DMS79 treated with DMSO at 0.1 percent for 48 hours (cell line): ENCODE results near the gene COG1.

Experiments used
- DNase-seq: peaks from one replicate; lab custom pipeline; 2025; lab: John Stamatoyannopoulos, UW

Gene COG1

DNA sequence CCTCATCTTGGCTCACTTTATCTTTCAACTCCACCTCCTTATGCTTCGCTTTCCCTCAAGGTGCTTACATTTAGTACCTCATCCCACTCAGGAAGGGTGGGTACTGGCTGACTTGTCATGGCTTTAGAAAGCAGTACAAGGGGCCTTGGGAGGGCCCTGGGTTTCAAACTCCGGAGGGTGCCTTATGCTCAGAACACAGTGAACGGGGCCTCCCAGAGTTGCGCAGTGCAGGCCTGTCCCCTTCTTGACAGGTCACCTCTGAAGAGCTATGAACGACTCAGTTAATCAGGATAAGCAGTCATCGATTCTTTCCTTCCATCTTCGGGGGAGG, 6.0 kb downstream of the COG1 start:
- DNase-seq: no peak

DNA sequence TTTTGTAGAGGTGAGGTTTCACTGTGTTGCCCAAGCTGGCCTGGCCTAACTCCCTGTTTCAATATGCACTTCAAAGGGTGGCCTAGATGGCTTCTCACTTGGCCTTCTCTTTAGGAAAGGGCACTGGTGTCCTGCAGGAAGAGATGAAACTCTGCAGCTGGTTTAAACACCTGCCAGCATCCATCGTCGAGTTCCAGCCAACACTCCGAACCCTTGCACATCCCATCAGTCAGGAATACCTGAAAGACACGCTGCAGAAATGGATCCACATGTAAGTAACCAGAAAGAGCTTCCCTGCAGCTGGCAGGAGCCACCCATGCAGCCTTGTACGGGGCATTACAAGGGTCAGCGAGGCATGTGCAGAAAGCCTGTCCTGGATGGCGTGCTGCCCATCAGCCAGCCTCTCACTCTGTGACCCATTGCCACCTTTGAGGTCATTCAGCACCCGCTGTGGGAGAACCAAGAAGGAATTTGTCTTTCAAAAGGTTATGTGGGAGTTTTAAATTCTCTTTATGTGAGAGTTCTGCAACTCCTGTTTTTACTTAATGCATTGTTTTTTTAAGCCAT, 7.0 kb downstream of the COG1 start:
- no peak for DNase-seq

GRCh38 chr17:73200476-73200875, 7.6 kb downstream of the COG1 start:
- no peak for DNase-seq

DNA sequence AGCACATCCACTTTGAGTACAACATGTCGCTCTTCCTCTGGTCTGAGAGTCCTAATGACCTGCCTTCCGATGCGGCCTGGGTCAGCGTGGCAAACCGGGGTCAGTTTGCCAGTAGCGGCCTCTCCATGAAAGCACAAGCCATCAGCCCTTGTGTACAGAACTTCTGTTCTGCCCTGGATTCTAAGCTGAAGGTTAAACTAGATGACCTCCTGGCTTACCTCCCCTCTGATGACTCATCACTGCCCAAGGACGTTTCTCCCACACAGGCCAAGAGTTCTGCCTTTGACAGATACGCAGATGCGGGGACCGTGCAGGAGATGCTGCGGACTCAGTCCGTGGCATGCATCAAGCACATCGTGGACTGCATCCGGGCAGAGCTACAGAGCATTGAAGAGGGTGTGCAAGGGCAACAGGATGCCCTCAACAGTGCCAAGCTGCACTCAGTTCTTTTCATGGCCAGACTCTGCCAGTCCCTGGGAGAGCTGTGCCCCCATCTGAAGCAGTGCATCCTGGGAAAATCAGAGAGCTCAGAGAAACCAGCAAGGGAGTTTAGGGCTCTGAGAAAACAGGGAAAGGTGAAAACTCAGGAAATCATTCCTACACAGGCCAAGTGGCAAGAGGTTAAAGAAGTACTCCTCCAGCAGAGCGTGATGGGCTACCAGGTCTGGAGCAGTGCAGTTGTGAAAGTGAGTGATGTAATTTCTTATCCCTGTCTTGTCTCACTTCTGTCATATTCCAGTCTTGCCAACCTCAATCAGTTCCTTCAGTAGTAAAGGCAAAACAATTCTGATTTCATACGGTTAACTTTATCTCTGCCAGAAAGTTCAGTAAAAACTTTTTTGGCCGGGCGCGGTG, 8.6 kb downstream of the COG1 start:
- DNase-seq: no peak

DNA sequence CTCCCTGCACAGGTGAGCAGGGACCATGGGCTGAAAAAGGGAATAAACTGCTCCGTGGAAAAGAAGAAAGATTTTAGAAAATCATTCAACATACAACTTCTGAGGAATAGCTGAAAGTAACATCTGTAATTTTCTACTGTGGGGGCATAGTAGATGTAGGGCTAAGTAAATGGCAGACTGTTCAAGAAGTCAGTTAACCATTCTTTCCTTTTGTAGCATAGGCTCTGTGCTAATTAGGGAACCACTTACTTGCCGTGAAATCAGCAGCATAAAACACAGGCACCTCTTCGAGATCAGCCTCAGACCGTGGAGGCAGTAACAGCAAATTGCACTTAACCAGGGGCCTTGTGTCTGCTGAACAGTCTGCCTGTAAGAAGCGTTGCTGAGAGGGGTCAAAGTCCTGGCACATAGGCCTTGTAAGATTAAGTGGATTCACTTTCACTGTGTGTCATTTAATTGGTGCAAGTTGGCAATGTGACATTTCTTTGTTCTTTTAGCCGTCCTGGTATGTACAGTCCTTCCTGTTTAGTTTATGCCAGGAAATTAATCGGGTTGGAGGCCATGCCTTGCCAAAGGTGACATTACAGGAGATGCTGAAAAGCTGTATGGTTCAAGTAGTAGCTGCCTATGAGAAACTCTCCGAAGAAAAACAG, 10.4 kb downstream of the COG1 start:
- no peak for DNase-seq

- no peak for DNase-seq
Measured at GRCh38 chr17:73203788-73204479, 11.1 kb downstream of the COG1 start.

GRCh38 chr17:73205459-73205961, 12.7 kb downstream of the COG1 start:
- DNase-seq: peak; percentile 31

- DNase-seq: no peak
Measured at GRCh38 chr17:73208139-73208827, 15.4 kb downstream of the COG1 start.

DNA sequence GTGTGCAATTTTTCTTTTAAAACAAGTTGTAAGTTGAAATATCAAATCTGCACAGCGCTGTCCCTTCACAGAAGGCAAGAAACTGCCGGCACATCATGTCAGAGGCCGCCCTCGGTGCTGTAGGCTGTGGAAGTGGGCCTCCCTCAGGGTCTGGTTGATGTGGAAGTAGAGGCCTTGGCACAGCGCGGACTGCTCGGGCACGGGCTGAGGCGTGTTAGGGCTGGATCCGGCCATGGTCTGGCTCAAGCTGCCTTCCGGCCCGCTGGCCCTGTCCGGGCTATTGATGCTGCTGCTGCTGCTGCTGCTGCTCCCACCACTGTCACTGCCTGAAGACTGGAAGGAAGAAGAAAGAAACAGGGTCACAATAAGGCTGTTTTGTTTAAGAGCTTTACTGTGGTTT, 16.6 kb downstream of the COG1 start:
- DNase-seq: no peak

DNA sequence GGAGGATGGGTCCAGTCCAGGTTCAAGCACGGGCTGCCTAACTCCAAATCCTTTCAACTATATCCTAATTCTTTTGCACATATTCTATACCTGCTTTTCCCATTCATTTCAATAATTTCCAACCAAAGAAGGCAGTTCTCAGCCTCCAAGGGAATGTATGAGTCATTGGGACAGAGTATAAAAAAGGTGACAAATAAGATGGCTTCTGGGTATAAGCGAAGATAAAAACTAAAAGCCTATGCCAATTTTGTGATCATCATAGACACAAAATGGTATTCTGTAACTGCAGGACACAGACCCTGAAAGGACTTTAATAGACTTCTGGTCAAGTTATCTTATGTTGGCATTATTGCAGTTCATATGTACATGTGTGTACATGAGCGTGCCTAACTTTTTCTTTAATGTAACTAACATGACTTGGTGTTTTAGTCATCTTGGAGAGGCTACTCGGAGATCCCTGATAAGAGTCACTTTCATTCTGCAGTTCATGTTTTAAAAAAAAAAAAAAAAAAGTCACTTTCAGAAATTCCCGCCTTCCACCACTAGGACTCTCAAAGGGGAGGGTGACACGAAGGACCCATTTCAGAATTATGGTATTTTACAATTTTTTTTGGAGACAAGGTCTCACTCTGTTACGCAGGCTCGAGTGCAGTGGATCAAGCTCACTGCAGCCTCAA, 17.3 kb downstream of the COG1 start:
- no peak for DNase-seq

GRCh38 chr17:73211745-73212144, 18.9 kb downstream of the COG1 start:
- no peak for DNase-seq

GRCh38 chr17:73214008-73214407, 21.2 kb downstream of the COG1 start:
- DNase-seq: no peak

DNA sequence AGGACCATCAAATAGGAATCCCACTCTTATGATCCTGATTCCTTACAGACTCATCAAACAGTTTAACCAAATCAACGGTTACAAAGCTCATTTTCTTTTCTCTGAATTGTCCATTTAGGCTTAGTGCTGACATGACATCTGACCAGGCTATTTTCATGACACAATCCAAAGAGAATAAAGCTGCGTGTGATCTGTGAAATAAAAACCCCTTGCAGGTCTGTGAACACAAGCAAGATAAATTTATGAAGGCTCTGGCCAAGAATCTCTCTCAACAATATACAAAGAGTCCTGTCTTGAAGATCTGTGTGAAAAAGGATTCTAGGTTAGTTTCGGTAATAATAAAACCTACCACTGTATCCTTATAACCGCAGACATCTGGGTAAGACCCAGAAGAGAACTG, 22.0 kb downstream of the COG1 start:
- DNase-seq: no peak

GRCh38 chr17:73215447-73215846, 22.6 kb downstream of the COG1 start:
- no peak for DNase-seq

- no peak for DNase-seq
Measured at GRCh38 chr17:73223626-73224230, 30.9 kb downstream of the COG1 start.

GRCh38 chr17:73224237-73224636, 31.4 kb downstream of the COG1 start:
- DNase-seq: no peak

GRCh38 chr17:73224663-73225305, 31.9 kb downstream of the COG1 start:
- DNase-seq: no peak

DNA sequence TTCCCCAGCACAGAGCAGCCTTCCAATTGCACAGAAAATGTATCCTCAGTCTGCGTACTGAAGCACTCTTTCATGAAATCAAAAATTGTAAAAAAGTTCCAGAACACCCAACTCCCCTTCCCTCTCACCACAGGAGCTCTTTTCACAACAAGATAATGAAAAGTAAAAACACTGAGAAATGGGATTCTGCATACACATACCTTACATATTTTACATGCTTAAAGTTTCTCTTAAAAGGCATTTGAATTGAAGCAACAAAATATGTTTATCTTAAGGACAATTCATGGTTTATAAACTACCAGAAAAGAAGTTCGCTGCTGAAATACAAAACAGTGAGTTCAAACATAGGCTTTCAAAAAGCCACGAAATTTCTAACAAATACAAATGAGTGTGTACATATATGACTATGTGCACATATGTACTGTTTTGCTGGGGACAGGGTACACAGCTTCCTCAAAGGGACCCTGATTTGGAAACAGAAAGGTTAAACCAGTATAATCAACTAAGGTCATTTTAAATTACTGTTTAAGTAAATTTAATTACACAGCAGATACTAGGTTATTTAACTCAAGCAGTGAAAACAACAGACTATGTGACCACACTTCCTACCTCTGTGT, 33.8 kb downstream of the COG1 start:
- DNase-seq: no peak

- no peak for DNase-seq
Measured at GRCh38 chr17:73227379-73227778, 34.5 kb downstream of the COG1 start.

DNA sequence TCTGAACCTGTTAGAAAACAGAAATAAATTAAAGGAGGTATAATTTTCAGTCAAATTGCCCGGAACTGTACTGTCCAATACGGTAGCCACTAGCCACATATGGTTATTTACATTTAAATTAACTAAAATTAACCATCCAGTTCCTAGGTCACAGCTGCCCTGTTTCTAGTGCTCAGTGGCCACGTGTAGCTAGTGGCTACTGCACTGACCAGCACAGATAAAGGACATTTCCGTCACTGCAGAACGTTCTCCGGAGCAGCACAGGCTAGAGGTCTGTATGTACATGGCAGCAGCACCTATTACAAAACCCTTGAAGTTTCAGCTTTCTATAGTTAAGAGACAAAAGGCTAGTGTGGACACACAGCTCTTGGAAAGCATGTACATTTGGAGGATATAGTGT, 35.1 kb downstream of the COG1 start:
- no peak for DNase-seq
